Peyer's patch (tissue), 4 donors: ENCODE results near the gene CKMT2.
"Not testable (repeated sequence)": the region's sequence is repeated elsewhere in the genome, so short reads cannot be mapped to it uniquely, and the experiment has no call there.

Experiments used
- CTCF ChIP-seq, 6 experiments: fragments of 450-650 bp in 4 of 6; fragments of 200-600 bp in 2 of 6; sonication (generic) in 1 of 6; IDR thresholded peaks; one replicate each; pipeline ENCODE4 v1.5.1; 2017 to 2019; ENCODE audit warnings: antibody characterized with exemption in 6 of 6, mild to moderate bottlenecking in 3 of 6, moderate library complexity in 1 of 6
- POLR2A ChIP-seq, 2 donors: fragments of 450-650 bp; IDR thresholded peaks; one replicate each; pipeline ENCODE4 v1.5.1; 2017; ENCODE audit warnings: antibody characterized with exemption in 2 of 2, mild to moderate bottlenecking in 2 of 2, moderate library complexity in 2 of 2

- TF ChIP-seq CTCF, POLR2A (IDR thresholded peaks at IDR 0.05): not testable (repeated sequence)
Observed at GRCh38 chr5:81270394-81271027, 37.4 kb downstream of the CKMT2 start.
